Sigmoid colon (tissue), 4 donors: ENCODE data around the gene ADAMTS7.
"Not testable (repeated sequence)": the region's sequence is repeated elsewhere in the genome, so short reads cannot be mapped to it uniquely, and the experiment has no call there.

Source experiments
- POLR2A ChIP-seq, 2 donors: fragments of 450-650 bp; IDR thresholded peaks; one replicate each; pipeline ENCODE4 v1.6.1; 2016; ENCODE audit warnings: antibody characterized with exemption in 2 of 2, mild to moderate bottlenecking in 2 of 2, moderate library complexity in 2 of 2
- POLR2AphosphoS5 ChIP-seq, 4 donors: sonication (generic); formaldehyde crosslinking; IDR thresholded peaks; one replicate each; pipeline ENCODE4 v1.6.1; 2017; ENCODE audit warnings: antibody characterized with exemption in 4 of 4
- TF ChIP-seq, protein P1 (sequence below), 4 experiments: fragments of 450-650 bp in 3 of 4; fragments of 200-600 bp in 1 of 4; IDR thresholded peaks; one replicate each; pipeline ENCODE4 v1.5.1; 2016 to 2019; ENCODE audit warnings: antibody characterized with exemption in 4 of 4, mild to moderate bottlenecking in 3 of 4, moderate library complexity in 2 of 4

DNA sequence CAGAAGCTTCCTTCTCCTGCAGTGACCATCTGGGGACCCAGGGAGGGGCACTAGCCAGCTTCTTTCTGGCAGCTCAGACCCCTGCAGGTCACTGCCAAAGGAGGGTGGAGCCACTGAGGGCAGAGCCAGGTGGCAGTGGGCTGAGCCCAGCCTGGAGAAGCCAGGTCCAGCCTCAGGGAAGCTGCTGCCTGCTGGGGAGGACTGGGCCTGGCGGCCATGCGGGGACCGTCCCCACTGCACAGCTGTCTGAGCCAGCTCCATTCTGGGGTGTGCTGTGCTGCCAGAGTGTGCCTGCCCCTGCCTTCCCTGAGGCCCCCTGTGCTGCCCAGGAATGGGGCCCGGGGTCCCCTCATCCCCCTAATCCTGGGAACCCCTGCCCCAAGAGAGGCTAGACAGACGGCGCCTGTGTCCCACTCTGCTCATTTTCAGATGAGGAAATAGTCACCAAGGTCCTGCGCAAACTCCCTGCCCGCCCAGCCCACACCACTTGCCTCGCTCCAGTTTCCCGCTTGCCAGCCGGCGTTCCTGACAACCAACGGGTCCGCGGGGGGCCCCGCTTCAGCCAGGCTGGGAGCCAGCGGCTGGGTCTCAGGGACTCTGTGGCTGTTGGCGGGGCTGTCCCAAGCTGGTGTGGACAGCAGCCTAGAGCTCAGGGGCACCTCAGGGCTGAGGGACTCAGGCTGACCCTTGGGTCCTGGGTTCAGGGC is 46.0 kb downstream of the ADAMTS7 start:
- not testable (repeated sequence) for TF ChIP-seq POLR2A, POLR2AphosphoS5 (IDR thresholded peaks at IDR 0.05)
- TF ChIP-seq, protein P1, sequence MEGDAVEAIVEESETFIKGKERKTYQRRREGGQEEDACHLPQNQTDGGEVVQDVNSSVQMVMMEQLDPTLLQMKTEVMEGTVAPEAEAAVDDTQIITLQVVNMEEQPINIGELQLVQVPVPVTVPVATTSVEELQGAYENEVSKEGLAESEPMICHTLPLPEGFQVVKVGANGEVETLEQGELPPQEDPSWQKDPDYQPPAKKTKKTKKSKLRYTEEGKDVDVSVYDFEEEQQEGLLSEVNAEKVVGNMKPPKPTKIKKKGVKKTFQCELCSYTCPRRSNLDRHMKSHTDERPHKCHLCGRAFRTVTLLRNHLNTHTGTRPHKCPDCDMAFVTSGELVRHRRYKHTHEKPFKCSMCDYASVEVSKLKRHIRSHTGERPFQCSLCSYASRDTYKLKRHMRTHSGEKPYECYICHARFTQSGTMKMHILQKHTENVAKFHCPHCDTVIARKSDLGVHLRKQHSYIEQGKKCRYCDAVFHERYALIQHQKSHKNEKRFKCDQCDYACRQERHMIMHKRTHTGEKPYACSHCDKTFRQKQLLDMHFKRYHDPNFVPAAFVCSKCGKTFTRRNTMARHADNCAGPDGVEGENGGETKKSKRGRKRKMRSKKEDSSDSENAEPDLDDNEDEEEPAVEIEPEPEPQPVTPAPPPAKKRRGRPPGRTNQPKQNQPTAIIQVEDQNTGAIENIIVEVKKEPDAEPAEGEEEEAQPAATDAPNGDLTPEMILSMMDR (IDR thresholded peaks at IDR 0.05): not testable (repeated sequence)
